Breast epithelium (tissue), 4 donors: ENCODE results near the gene PIAS1. TPM values are rescaled to one million over a fixed set of nuclear protein-coding genes. Genes with fewer than 3 reads are reported as not detected.
A peak's percentile ranks its signal among the peaks of the same experiment; 100 is the strongest.
"Not testable (repeated sequence)": the region's sequence is repeated elsewhere in the genome, so short reads cannot be mapped to it uniquely, and the experiment has no call there.

Experiments
- DNase-seq, 2 donors: peaks; one replicate each; pipeline ENCODE4 v3.0.0-alpha.2; 2019; ENCODE audit warnings: low spot score in 2 of 2
- H3K27ac ChIP-seq, 2 donors: fragments of 200-600 bp; sonication (generic) in 1 of 2; one replicate each; pipeline ENCODE4 v1.5.1; 2016 to 2019; ENCODE audit warnings: mild to moderate bottlenecking in 1 of 2
- H3K27me3 ChIP-seq, 2 donors: fragments of 200-600 bp; sonication (generic) in 1 of 2; one replicate each; pipeline versions ENCODE4 v1.5.1 to v1.6.0; 2017 to 2019; ENCODE audit warnings: control low read depth in 1 of 2, mild to moderate bottlenecking in 1 of 2
- H3K36me3 ChIP-seq: fragments of 200-600 bp; one replicate; pipeline ENCODE4 v1.5.1; 2019
- H3K4me1 ChIP-seq, 2 donors: fragments of 200-600 bp; sonication (generic); one replicate each; pipeline ENCODE4 v1.5.1; 2016 to 2019; ENCODE audit warnings: control low read depth in 1 of 2
- H3K4me3 ChIP-seq, 3 donors: fragments of 200-600 bp; sonication (generic); 1 replicate in 2 of 3; 2 replicates in 1 of 3; pipeline ENCODE4 v1.5.1; 2016 to 2019; ENCODE audit warnings: mild to moderate bottlenecking in 3 of 3, moderate library complexity in 2 of 3
- H3K9me3 ChIP-seq, 2 donors: fragments of 200-600 bp; sonication (generic) in 1 of 2; one replicate each; pipeline ENCODE4 v1.5.1; 2016 to 2019; ENCODE audit warnings: control low read depth in 1 of 2
- POLR2A ChIP-seq: fragments of 450-650 bp; IDR thresholded peaks from one replicate; pipeline ENCODE4 v1.6.1; 2016; ENCODE audit warnings: antibody characterized with exemption, mild to moderate bottlenecking, moderate library complexity
- POLR2AphosphoS5 ChIP-seq, 3 donors: sonication (generic); formaldehyde crosslinking; IDR thresholded peaks; one replicate each; pipeline ENCODE4 v1.6.1; 2017; ENCODE audit warnings: antibody characterized with exemption in 3 of 3
- intact Hi-C: fragments of 100-400 bp; cut with DNase I; formaldehyde crosslinking; loops from one replicate; pipeline ENCODE4 v1.15.1; 2023; ENCODE audit warnings: low total_unique reads
- total RNA-seq, 3 donors: library from RNA; depleted of rRNA; stranded (reverse); fragments of >200 nt; gene quantifications; one replicate each; pipeline ENCODE4 v1.1.0, GENCODE V29; 2016
- TF ChIP-seq, protein P1 (sequence below), 3 donors: fragments of 450-650 bp; IDR thresholded peaks; one replicate each; pipeline ENCODE4 v1.5.1; 2016 to 2017; ENCODE audit warnings: antibody characterized with exemption in 3 of 3, mild to moderate bottlenecking in 3 of 3, moderate library complexity in 3 of 3

The PIAS1 gene
- total RNA-seq, 3 donors from 2014 or later, result 43.9 to 77.4 (median 57.1) TPM

DNA sequence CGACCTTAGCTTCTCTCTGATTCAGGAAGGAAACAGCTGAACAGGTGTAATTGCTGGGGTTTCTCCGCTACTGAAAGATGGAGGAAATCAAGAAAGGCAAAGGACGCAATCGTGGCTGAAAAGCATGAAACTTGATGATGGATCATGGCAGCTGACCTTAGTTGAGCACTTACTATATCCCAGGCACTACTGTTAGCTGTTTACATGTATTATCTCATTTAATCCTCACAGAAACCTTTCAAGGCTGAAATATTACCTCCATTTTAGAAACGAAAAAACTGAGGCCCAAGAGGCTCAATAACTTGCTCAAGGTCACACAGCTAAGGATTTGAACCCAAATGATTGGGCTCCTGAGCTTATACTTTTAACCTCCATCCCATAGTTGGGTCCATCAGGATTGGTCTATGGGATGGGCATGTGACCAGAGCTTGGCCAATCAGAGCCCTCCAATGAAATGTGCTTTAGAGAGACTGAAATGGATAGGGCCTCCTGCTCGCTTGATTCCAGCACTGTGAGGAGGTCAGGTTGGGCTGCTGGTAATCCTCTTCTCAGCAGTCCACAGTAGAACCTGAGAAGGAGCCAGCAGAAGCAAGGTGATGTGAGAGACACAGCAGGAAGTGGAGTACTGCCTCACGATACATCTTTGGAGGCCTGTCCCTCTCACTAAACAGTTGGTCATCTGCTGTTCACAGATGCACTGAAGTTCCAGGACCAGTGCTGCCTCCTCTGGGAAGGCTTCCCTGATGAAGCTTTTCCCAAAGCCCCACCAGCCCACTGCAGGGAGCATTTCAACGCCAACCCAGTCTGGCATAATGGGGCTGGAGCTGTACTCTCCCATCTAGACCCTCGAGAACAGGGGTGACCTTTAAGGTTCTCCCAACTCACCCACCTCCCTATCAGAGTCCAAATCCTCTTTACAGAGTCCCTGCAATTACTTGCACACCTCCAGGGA is 165.0 kb downstream of the PIAS1 start:
- TF ChIP-seq POLR2AphosphoS5 (IDR thresholded peaks at IDR 0.05) (no peak), POLR2A (no peak)
- TF ChIP-seq, protein P1, sequence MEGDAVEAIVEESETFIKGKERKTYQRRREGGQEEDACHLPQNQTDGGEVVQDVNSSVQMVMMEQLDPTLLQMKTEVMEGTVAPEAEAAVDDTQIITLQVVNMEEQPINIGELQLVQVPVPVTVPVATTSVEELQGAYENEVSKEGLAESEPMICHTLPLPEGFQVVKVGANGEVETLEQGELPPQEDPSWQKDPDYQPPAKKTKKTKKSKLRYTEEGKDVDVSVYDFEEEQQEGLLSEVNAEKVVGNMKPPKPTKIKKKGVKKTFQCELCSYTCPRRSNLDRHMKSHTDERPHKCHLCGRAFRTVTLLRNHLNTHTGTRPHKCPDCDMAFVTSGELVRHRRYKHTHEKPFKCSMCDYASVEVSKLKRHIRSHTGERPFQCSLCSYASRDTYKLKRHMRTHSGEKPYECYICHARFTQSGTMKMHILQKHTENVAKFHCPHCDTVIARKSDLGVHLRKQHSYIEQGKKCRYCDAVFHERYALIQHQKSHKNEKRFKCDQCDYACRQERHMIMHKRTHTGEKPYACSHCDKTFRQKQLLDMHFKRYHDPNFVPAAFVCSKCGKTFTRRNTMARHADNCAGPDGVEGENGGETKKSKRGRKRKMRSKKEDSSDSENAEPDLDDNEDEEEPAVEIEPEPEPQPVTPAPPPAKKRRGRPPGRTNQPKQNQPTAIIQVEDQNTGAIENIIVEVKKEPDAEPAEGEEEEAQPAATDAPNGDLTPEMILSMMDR (IDR thresholded peaks at IDR 0.05), result no peak
- H3K27me3 ChIP-seq, result no peaks in the 10 kb centered on the region
- H3K4me1 ChIP-seq, result no peaks in the 10 kb centered on the region
- no peak overlapping the region for H3K27ac ChIP-seq
- intact Hi-C loops, result no loop called here
- DNase-seq, result no peak
- no peak overlapping the region for H3K4me3 ChIP-seq
- no peaks in the 10 kb centered on the region for H3K36me3 ChIP-seq
- H3K9me3 ChIP-seq, result no peaks in the 10 kb centered on the region

- Histone ChIP-seq H3K36me3 (no peaks in the 10 kb centered on the region), H3K4me1 (no peaks in the 10 kb centered on the region), H3K9me3 (no peaks in the 10 kb centered on the region), H3K4me3 (no peak overlapping the region), H3K27ac (no peak overlapping the region), H3K27me3 (no peaks in the 10 kb centered on the region)
- peak in 1 of 2 donors; percentile 0 for DNase-seq
- TF ChIP-seq POLR2A (no peak), POLR2AphosphoS5 (IDR thresholded peaks at IDR 0.05) (no peak)
- TF ChIP-seq, protein P1 (IDR thresholded peaks at IDR 0.05), result no peak
- intact Hi-C loops, result no loop called here
These were observed 166.4 kb downstream of the PIAS1 start for GRCh38 chr15:68220489-68220888.

DNA sequence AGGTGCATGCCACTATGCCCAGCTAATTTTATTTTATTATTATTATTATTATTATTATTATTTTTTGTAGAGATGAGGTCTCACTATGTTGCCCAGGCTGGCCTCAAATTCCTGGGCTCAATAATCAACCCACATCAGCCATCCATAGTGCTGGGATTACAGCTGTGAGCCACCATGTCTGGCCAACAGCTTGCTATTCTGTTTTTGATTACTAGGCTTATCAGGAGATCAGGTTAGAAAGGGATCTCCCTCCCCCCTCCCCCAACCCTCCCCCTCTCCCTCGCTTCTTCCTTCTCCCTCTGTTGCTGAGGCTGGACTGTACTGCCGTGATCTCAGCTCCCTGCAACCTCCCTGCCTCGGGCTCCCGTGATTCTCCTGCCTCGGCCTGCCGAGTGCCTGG is 166.9 kb downstream of the PIAS1 start:
- Histone ChIP-seq H3K4me1 (no peaks in the 10 kb centered on the region), H3K4me3 (no peak overlapping the region), H3K9me3 (no peaks in the 10 kb centered on the region), H3K27me3 (no peaks in the 10 kb centered on the region), H3K27ac (no peak overlapping the region), H3K36me3 (no peaks in the 10 kb centered on the region)
- no peak for TF ChIP-seq POLR2A
- no peak for TF ChIP-seq POLR2AphosphoS5 (IDR thresholded peaks at IDR 0.05)
- DNase-seq, result peak in 1 of 2 donors; percentile 2
- intact Hi-C loops, result no loop called here

DNA sequence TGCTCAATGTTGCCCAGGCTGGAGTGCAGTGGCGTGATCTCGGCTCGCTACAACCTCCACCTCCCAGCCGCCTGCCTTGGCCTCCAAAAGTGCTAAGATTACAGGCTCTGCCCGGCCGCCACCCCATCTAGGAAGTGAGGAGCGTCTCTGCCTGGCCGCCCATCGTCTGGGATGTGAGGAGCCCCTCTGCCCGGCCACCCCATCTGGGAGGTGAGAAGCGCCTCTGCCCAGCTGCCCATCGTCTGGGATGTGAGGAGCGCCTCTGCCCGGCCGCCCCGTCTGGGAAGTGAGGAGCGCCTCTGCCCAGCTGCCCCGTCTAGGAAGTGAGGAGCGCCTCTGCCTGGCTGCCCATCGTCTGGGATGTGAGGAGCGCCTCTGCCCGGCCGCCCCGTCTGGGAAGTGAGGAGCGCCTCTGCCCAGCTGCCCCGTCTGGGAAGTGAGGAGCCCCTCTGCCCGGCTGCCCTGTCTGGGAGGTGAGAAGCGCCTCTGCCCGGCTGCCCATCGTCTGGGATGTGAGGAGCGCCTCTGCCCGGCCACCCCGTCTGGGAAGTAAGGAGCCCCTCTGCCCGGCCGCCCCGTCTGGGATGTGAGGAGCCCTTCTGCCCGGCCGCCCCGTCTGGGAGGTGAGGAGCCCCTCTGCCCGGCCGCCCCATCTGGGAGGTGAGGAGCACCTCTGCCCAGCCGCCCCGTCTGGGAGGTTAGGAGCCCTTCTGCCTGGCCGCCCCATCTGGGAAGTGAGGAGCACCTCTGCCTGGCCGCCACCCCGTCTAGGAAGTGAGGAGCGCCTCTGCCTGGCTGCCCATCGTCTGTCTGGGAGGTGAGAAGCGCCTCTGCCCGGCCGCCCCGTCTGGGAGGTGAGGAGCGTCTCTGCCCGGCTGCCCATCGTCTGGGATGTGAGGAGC is 167.7 kb downstream of the PIAS1 start:
- H3K4me1 ChIP-seq, H3K4me3 ChIP-seq, H3K27me3 ChIP-seq, H3K36me3 ChIP-seq, H3K27ac ChIP-seq, intact Hi-C loops, H3K9me3 ChIP-seq: not testable (repeated sequence)
- peak; percentile 11 to 33 for DNase-seq

- H3K4me3 ChIP-seq, intact Hi-C loops, H3K27ac ChIP-seq, H3K27me3 ChIP-seq, H3K9me3 ChIP-seq, H3K4me1 ChIP-seq, H3K36me3 ChIP-seq: not testable (repeated sequence)
- DNase-seq, result peak in 1 of 2 donors; percentile 51
These were observed 168.3 kb downstream of the PIAS1 start for GRCh38 chr15:68222432-68222743.

GRCh38 chr15:68223171-68223570 is 169.1 kb downstream of the PIAS1 start:
- H3K4me1 ChIP-seq, result peaks cover under 1 to 4% of the 10 kb centered on the region in 2 donors
- intact Hi-C loops, result no loop called here
- H3K9me3 ChIP-seq, result no peaks in the 10 kb centered on the region
- H3K4me3 ChIP-seq, result no peak overlapping the region
- no peaks in the 10 kb centered on the region for H3K27me3 ChIP-seq
- H3K27ac ChIP-seq, result no peak overlapping the region
- TF ChIP-seq, protein P1 (IDR thresholded peaks at IDR 0.05), result no peak
- no peak for TF ChIP-seq POLR2AphosphoS5 (IDR thresholded peaks at IDR 0.05)
- no peak for TF ChIP-seq POLR2A
- no peaks in the 10 kb centered on the region for H3K36me3 ChIP-seq
- peak in 1 of 2 donors; percentile 7 for DNase-seq
